ENCODE measurements around the gene CDCA4. TPM values are rescaled to one million over a fixed set of nuclear protein-coding genes. Genes with fewer than 3 reads are reported as not detected.

Gene CDCA4
- total and polyA plus RNA-seq, 10 of the 15 experiments (the other 5 are each of a cell fraction or from before 2014, with no cell fraction given), result 10.4 to 64.0 (median 52.1) TPM

- TF ChIP-seq ZNF687 (IDR thresholded peaks at IDR 0.05) (no peak), CTCF (IDR thresholded peaks at IDR 0.05 in 2 of 3, conservative IDR thresholded peaks at IDR 0.05 in 1 of 3; ENCODE audit: control insufficient read depth in 2 of 3, extremely low read depth in 1 of 3, insufficient read depth in 1 of 3, low read depth in 3 of 3, low read length in 3 of 3) (peak in 2 of 3 experiments; percentile 17 to 36; a peak in 2 of 6 replicates), USF2 (IDR thresholded peaks at IDR 0.05; ENCODE audit: borderline replicate concordance, low read depth, low read length) (no peak), SRF (IDR thresholded peaks at IDR 0.05; ENCODE audit: low read depth in 2 of 2, low read length in 2 of 2) (no peak), RELA (IDR thresholded peaks at IDR 0.05; ENCODE audit: borderline replicate concordance, partially characterized antibody) (no peak), POLR2AphosphoS5 (IDR thresholded peaks at IDR 0.05; ENCODE audit: low read length) (0 out of 2 replicates have a peak, but pooled peaks have one; percentile 12), ZBTB4 (CRISPR knock-in tag; IDR thresholded peaks at IDR 0.05) (no peak)
These were observed 8.5 kb downstream of the CDCA4 start (continued) for GRCh38 chr14:105012171-105012985.

All from GM12878 (cell line).